WERI-Rb-1 (cell line): ENCODE data around the gene DNAJB11.
"Not testable (repeated sequence)": the region's sequence is repeated elsewhere in the genome, so short reads cannot be mapped to it uniquely, and the experiment has no call there.

Source experiments
- DNase-seq: peaks from one replicate; pipeline ENCODE4 v3.0.0-alpha.2; 2020
- H3K27ac ChIP-seq: fragments of 250-450 bp; sonication (Bioruptor Pico); 2 replicates; pipeline ENCODE4 v1.5.1; 2020; ENCODE audit warnings: mild to moderate bottlenecking, moderate library complexity
- H3K27me3 ChIP-seq: fragments of 250-450 bp; sonication (Bioruptor Pico); 2 replicates; pipeline ENCODE4 v1.5.1; 2021; ENCODE audit warnings: mild to moderate bottlenecking, low read depth, moderate library complexity; ENCODE audit not compliant: insufficient read depth, severe bottlenecking
- H3K36me3 ChIP-seq: fragments of 250-450 bp; sonication (Bioruptor Pico); 2 replicates; pipeline ENCODE4 v1.5.1; 2020; ENCODE audit warnings: mild to moderate bottlenecking, moderate library complexity
- H3K4me3 ChIP-seq: 2 replicates; pipeline ENCODE4 v1.5.1; 2011; ENCODE audit warnings: low read depth, mild to moderate bottlenecking, control low read depth, low read length
- H3K9me3 ChIP-seq: fragments of 250-450 bp; sonication (Bioruptor Pico); 2 replicates; pipeline ENCODE4 v1.5.1; 2021; ENCODE audit warnings: mild to moderate bottlenecking, moderate library complexity; ENCODE audit not compliant: severe bottlenecking
- CTCF ChIP-seq: IDR thresholded peaks from 2 replicates; pipeline ENCODE4 v1.5.1; 2011; ENCODE audit warnings: low read depth, mild to moderate bottlenecking, control low read depth, inconsistent platforms, low read length

DNAJB11 gene

GRCh38 chr3:186580785-186581184 is 10.3 kb downstream of the DNAJB11 start:
- no peaks in the 10 kb centered on the region for H3K9me3 ChIP-seq
- DNase-seq = no peak
- H3K36me3 ChIP-seq = peaks cover 83% of the 10 kb centered on the region
- H3K27ac ChIP-seq = no peak overlapping the region
- H3K4me3 ChIP-seq = no peak overlapping the region
- no peaks in the 10 kb centered on the region for H3K27me3 ChIP-seq
- TF ChIP-seq CTCF = no peak

GRCh38 chr3:186582541-186582940 is 12.0 kb downstream of the DNAJB11 start:
- Histone ChIP-seq H3K9me3 (no peaks in the 10 kb centered on the region), H3K36me3 (peaks cover 69% of the 10 kb centered on the region), H3K27ac (no peak overlapping the region), H3K27me3 (no peaks in the 10 kb centered on the region), H3K4me3 (no peak overlapping the region)
- no peak for TF ChIP-seq CTCF
- no peak for DNase-seq

DNA sequence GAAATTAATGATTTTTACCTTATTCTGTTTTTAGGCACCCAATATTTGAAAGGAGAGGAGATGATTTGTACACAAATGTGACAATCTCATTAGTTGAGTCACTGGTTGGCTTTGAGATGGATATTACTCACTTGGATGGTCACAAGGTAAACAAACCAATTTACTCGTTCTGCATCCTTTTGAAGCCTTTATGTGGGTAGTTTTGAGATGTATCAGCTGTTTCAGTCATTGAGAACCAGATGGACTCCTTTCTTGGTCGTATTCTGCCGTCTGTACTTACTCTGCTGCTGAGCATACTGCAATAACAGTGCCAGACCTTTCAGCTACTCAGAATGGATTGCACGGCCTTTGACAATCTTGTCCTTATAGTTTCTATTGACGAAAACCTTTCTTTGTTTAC is 13.3 kb downstream of the DNAJB11 start:
- no peak overlapping the region for H3K27ac ChIP-seq
- peaks cover 57% of the 10 kb centered on the region for H3K36me3 ChIP-seq
- H3K27me3 ChIP-seq = no peaks in the 10 kb centered on the region
- no peak for DNase-seq
- H3K4me3 ChIP-seq = no peak overlapping the region
- H3K9me3 ChIP-seq = no peaks in the 10 kb centered on the region
- TF ChIP-seq CTCF = no peak

GRCh38 chr3:186586245-186586644 is 15.7 kb downstream of the DNAJB11 start:
- DNase-seq, H3K27ac ChIP-seq, H3K4me3 ChIP-seq, H3K9me3 ChIP-seq, H3K27me3 ChIP-seq: not testable (repeated sequence)
- peaks cover 40% of the 10 kb centered on the region for H3K36me3 ChIP-seq

DNA sequence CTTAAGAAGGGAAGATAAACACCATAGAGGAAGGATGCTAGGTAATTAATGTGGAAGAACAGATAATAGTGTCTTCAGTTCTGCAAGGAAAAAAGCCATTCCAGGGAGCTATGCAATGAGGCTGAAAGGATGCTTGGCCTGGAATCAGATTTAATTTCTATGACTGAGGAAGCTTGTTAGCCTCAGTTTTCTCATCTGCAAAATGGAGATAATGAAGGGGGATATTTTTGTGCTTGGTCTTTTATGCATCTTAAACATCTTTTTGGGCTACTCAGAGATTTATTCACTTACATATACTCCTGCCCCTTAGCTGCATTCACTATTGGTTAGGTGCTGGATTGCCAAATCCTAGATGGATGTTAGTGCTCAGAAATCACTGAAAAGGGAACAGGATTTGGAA is 16.7 kb downstream of the DNAJB11 start:
- H3K4me3 ChIP-seq = no peak overlapping the region
- H3K36me3 ChIP-seq = peaks cover 33% of the 10 kb centered on the region
- H3K27ac ChIP-seq = no peak overlapping the region
- H3K27me3 ChIP-seq = no peaks in the 10 kb centered on the region
- TF ChIP-seq CTCF = no peak
- no peaks in the 10 kb centered on the region for H3K9me3 ChIP-seq
- DNase-seq = no peak

DNA sequence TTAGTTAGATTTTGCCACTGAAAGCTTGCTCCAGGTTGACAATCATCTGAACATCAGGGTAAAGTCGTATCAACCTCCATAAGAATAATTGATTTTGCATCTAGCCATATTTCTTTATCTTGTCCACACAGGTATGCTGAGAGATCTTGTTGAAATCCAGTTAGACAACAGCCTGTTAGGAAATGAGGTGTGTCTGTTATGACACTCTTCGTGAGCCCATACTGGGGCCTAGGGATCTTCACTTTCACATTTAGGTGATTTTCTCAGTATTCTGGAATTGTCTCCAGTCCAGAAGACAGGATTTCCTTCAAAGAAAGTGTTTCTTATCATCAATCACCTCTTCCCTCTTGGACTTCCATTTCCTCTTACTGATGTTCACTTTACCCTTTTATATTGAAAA is 18.1 kb downstream of the DNAJB11 start:
- Histone ChIP-seq H3K36me3 (peaks cover 24% of the 10 kb centered on the region), H3K9me3 (no peaks in the 10 kb centered on the region), H3K27me3 (no peaks in the 10 kb centered on the region), H3K4me3 (no peak overlapping the region), H3K27ac (no peak overlapping the region)
- TF ChIP-seq CTCF = no peak
- DNase-seq = no peak
